GM10266 (cell line): Measurements from ENCODE around the gene H1-8.
A peak's percentile ranks its signal among the peaks of the same experiment; 100 is the strongest.

Source experiments
- DNase-seq: peaks from one replicate; pipeline ENCODE4 v3.0.0; 2012; ENCODE audit errors: extremely low spot score
- CTCF ChIP-seq: IDR thresholded peaks from 2 replicates; pipeline ENCODE4 v1.5.1; 2012; ENCODE audit warnings: mild to moderate bottlenecking, low read depth; ENCODE audit not compliant: control insufficient read depth, insufficient read depth; ENCODE audit errors: missing control alignments

Gene H1-8

GRCh38 chr3:129525341-129525968 lies 17.5 kb upstream of the H1-8 start:
- TF ChIP-seq CTCF = no peak
- no peak for DNase-seq

- peak; percentile 81 for DNase-seq
- TF ChIP-seq CTCF = no peak
These were observed 16.7 kb upstream of the H1-8 start for GRCh38 chr3:129526121-129526900.

DNA sequence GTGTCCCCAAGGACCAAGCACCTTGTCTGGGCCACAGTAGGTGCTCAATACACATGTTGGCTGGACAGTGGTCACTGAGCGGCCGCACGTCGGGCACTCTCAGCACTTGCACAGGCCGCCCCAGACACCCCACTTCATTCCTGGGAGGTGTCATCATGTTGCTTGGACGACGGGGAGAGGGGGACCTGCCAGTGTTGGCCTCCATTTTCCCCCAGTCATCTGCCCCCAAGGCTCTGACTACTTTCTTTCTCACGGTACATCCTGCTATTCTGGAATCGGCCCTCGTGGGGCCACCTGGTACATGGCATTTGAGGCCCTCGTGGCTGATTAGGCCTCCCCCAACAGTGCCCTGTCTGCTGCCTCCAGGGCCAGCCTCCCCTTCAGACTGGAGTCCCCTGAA lies 15.7 kb upstream of the H1-8 start:
- TF ChIP-seq CTCF = no peak
- DNase-seq = no peak

DNA sequence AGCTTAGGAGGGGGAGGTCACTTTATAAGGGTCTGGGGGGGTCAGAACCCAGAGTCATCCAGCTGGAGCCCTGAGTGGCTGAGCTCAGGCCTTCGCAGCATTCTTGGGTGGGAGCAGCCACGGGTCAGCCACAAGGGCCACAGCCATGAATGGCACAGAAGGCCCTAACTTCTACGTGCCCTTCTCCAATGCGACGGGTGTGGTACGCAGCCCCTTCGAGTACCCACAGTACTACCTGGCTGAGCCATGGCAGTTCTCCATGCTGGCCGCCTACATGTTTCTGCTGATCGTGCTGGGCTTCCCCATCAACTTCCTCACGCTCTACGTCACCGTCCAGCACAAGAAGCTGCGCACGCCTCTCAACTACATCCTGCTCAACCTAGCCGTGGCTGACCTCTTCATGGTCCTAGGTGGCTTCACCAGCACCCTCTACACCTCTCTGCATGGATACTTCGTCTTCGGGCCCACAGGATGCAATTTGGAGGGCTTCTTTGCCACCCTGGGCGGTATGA lies 14.3 kb upstream of the H1-8 start, which contains the start of gene RHO:
Gene RHO (plus strand): TSS at position 51 of the 512 bp plus-strand sequence. CDS start 95 bp downstream, at position 146.
- no peak for DNase-seq
- no peak for TF ChIP-seq CTCF

DNA sequence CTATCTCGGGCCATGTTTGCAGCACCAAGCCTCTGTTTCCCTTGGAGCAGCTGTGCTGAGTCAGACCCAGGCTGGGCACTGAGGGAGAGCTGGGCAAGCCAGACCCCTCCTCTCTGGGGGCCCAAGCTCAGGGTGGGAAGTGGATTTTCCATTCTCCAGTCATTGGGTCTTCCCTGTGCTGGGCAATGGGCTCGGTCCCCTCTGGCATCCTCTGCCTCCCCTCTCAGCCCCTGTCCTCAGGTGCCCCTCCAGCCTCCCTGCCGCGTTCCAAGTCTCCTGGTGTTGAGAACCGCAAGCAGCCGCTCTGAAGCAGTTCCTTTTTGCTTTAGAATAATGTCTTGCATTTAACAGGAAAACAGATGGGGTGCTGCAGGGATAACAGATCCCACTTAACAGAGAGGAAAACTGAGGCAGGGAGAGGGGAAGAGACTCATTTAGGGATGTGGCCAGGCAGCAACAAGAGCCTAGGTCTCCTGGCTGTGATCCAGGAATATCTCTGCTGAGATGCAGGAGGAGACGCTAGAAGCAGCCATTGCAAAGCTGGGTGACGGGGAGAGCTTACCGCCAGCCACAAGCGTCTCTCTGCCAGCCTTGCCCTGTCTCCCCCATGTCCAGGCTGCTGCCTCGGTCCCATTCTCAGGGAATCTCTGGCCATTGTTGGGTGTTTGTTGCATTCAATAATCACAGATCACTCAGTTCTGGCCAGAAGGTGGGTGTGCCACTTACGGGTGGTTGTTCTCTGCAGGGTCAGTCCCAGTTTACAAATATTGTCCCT lies 13.4 kb upstream of the H1-8 start:
- no peak for TF ChIP-seq CTCF
- no peak for DNase-seq

GRCh38 chr3:129530251-129530791 lies 12.7 kb upstream of the H1-8 start:
- no peak for TF ChIP-seq CTCF
- no peak for DNase-seq
